H1 (cell line): Measurements from ENCODE around the gene KAT8. TPM values are rescaled to one million over a fixed set of nuclear protein-coding genes. Genes with fewer than 3 reads are reported as not detected.
A peak's percentile ranks its signal among the peaks of the same experiment; 100 is the strongest.

ENCODE experiments used
- BACH1 ChIP-seq: IDR thresholded peaks from 2 replicates; pipeline ENCODE4 v1.6.1; 2012; ENCODE audit warnings: low read length, improper control_type of control experiment
- KDM1A ChIP-seq: fragments of 200-600, 300-600 bp; sonication (generic); IDR thresholded peaks from 2 replicates; pipeline ENCODE4 v1.7.1; 2016; ENCODE audit warnings: mild to moderate bottlenecking, low read length, borderline replicate concordance
- NANOG ChIP-seq: IDR thresholded peaks from 2 replicates; pipeline ENCODE4 v1.6.1; 2011; ENCODE audit warnings: low read length, low read depth, mild to moderate bottlenecking, inconsistent platforms; ENCODE audit not compliant: insufficient read depth, poor library complexity, severe bottlenecking
- POLR2AphosphoS5 ChIP-seq: IDR thresholded peaks from 2 replicates; pipeline ENCODE4 v1.6.1; 2011; ENCODE audit warnings: low read depth, low read length
- POU5F1 ChIP-seq: IDR thresholded peaks from 2 replicates; pipeline ENCODE4 v1.6.1; 2011; ENCODE audit warnings: low read depth, mild to moderate bottlenecking, low read length, moderate library complexity
- polyA plus RNA-seq, 7 experiments: library from polyadenylated mRNA; depleted of rRNA in 3 of 7; stranded (reverse) in 5 of 7; unstranded in 2 of 7; fragments of >200 nt in 5 of 7; fragments of 200-250 nt in 2 of 7; gene quantifications; 1 replicate in 5 of 7; 2 replicates in 1 of 7; 4 replicates in 1 of 7; pipeline versions ENCODE4 v1.2.1 to v1.2.3, GENCODE V29; 2011 to 2013; ENCODE audit warnings: missing spikeins in 2 of 7, mixed read lengths in 2 of 7
- total RNA-seq: library from RNA; stranded (reverse); fragmentation: NEBNext Ultra II Directional; extraction: Animal tissue kit (Norgen Biotek cat#: 25700); gene quantifications from 2 replicates; pipeline ENCODE4 v1.2.1, GENCODE V29; 2021
- TF ChIP-seq, protein P1 (sequence below): fragments of 300-600 bp; sonication (generic); IDR thresholded peaks from 2 replicates; pipeline ENCODE4 v1.7.1; 2012; ENCODE audit warnings: low read length, moderate library complexity, mild to moderate bottlenecking, inconsistent platforms; ENCODE audit not compliant: insufficient replicate concordance
- TF ChIP-seq, protein P2 (sequence below): IDR thresholded peaks from 2 replicates; pipeline ENCODE4 v1.6.1; 2011; ENCODE audit warnings: low read length, improper control_type of control experiment
- TF ChIP-seq, protein P3 (sequence below): IDR thresholded peaks from 2 replicates; pipeline ENCODE4 v1.6.1; 2012; ENCODE audit warnings: inconsistent platforms

The KAT8 gene
- total and polyA plus RNA-seq, 2 of the 8 experiments (the other 6 are each of a cell fraction or from before 2014, with no cell fraction given), result 52.6 to 61.6 TPM

DNA sequence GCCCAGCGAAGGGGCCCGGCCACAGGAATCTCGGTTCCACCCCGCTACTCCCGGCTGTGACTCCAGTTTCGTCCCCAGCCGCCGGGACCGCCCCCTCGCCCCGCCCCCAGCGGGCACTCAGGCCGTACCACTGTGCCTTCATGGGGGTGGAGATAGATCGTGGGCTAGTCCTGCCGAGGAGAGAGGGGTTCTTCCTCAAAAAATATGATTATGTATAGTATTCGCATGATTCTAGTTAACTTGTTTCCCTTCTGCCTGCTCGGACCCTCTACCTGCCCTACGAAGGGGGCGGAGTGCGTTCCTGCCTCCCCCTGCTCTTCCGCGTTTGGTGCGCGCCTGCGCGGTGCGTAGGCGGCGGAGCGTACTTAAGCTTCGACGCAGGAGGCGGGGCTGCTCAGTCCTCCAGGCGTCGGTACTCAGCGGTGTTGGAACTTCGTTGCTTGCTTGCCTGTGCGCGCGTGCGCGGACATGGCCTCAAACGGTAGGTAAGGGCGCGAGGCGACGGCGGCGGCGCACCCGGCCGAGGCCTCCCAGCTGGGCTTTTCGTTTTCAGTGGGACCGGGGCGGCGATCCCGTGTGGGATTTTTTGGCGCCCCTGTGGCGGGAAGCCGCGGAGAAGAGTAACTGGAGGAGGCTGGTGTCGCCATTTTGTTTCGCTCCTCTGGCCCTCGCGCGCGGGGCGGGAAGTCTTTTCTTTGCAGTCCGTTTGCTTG is 62.4 kb downstream of the KAT8 start, which contains the start of gene FUS (continued):
- TF ChIP-seq, protein P1, sequence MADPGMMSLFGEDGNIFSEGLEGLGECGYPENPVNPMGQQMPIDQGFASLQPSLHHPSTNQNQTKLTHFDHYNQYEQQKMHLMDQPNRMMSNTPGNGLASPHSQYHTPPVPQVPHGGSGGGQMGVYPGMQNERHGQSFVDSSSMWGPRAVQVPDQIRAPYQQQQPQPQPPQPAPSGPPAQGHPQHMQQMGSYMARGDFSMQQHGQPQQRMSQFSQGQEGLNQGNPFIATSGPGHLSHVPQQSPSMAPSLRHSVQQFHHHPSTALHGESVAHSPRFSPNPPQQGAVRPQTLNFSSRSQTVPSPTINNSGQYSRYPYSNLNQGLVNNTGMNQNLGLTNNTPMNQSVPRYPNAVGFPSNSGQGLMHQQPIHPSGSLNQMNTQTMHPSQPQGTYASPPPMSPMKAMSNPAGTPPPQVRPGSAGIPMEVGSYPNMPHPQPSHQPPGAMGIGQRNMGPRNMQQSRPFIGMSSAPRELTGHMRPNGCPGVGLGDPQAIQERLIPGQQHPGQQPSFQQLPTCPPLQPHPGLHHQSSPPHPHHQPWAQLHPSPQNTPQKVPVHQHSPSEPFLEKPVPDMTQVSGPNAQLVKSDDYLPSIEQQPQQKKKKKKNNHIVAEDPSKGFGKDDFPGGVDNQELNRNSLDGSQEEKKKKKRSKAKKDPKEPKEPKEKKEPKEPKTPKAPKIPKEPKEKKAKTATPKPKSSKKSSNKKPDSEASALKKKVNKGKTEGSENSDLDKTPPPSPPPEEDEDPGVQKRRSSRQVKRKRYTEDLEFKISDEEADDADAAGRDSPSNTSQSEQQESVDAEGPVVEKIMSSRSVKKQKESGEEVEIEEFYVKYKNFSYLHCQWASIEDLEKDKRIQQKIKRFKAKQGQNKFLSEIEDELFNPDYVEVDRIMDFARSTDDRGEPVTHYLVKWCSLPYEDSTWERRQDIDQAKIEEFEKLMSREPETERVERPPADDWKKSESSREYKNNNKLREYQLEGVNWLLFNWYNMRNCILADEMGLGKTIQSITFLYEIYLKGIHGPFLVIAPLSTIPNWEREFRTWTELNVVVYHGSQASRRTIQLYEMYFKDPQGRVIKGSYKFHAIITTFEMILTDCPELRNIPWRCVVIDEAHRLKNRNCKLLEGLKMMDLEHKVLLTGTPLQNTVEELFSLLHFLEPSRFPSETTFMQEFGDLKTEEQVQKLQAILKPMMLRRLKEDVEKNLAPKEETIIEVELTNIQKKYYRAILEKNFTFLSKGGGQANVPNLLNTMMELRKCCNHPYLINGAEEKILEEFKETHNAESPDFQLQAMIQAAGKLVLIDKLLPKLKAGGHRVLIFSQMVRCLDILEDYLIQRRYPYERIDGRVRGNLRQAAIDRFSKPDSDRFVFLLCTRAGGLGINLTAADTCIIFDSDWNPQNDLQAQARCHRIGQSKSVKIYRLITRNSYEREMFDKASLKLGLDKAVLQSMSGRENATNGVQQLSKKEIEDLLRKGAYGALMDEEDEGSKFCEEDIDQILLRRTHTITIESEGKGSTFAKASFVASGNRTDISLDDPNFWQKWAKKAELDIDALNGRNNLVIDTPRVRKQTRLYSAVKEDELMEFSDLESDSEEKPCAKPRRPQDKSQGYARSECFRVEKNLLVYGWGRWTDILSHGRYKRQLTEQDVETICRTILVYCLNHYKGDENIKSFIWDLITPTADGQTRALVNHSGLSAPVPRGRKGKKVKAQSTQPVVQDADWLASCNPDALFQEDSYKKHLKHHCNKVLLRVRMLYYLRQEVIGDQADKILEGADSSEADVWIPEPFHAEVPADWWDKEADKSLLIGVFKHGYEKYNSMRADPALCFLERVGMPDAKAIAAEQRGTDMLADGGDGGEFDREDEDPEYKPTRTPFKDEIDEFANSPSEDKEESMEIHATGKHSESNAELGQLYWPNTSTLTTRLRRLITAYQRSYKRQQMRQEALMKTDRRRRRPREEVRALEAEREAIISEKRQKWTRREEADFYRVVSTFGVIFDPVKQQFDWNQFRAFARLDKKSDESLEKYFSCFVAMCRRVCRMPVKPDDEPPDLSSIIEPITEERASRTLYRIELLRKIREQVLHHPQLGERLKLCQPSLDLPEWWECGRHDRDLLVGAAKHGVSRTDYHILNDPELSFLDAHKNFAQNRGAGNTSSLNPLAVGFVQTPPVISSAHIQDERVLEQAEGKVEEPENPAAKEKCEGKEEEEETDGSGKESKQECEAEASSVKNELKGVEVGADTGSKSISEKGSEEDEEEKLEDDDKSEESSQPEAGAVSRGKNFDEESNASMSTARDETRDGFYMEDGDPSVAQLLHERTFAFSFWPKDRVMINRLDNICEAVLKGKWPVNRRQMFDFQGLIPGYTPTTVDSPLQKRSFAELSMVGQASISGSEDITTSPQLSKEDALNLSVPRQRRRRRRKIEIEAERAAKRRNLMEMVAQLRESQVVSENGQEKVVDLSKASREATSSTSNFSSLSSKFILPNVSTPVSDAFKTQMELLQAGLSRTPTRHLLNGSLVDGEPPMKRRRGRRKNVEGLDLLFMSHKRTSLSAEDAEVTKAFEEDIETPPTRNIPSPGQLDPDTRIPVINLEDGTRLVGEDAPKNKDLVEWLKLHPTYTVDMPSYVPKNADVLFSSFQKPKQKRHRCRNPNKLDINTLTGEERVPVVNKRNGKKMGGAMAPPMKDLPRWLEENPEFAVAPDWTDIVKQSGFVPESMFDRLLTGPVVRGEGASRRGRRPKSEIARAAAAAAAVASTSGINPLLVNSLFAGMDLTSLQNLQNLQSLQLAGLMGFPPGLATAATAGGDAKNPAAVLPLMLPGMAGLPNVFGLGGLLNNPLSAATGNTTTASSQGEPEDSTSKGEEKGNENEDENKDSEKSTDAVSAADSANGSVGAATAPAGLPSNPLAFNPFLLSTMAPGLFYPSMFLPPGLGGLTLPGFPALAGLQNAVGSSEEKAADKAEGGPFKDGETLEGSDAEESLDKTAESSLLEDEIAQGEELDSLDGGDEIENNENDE, result no peak
- TF ChIP-seq, protein P2, sequence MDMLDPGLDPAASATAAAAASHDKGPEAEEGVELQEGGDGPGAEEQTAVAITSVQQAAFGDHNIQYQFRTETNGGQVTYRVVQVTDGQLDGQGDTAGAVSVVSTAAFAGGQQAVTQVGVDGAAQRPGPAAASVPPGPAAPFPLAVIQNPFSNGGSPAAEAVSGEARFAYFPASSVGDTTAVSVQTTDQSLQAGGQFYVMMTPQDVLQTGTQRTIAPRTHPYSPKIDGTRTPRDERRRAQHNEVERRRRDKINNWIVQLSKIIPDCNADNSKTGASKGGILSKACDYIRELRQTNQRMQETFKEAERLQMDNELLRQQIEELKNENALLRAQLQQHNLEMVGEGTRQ, result no peak
- TF ChIP-seq POLR2AphosphoS5 (peak; percentile 100), KDM1A (no peak), NANOG (no peak), BACH1 (no peak; the same call in 1 of the 2 replicates), POU5F1 (no peak)
- TF ChIP-seq, protein P3, sequence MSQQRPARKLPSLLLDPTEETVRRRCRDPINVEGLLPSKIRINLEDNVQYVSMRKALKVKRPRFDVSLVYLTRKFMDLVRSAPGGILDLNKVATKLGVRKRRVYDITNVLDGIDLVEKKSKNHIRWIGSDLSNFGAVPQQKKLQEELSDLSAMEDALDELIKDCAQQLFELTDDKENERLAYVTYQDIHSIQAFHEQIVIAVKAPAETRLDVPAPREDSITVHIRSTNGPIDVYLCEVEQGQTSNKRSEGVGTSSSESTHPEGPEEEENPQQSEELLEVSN, result no peak
